Effector memory CD8-positive, alpha-beta T cell (primary cell): ENCODE data around the gene TFPI.

Experiments used
- ATAC-seq: fragments of 150-1000 bp; cut with Tn5 transposase; replicated peaks from 2 replicates; pipeline ENCODE4 v1.10.0; 2021; ENCODE audit warnings: mild to moderate bottlenecking, moderate library complexity
- DNase-seq, 3 experiments: peaks; one replicate each; pipeline ENCODE4 v3.0.0; 2021
- H3K27ac Mint-ChIP-seq, 2 donors: one replicate each; pipeline ENCODE4 v1.8.0; 2022; ENCODE audit warnings: mild to moderate bottlenecking in 2 of 2, mixed read lengths in 2 of 2, moderate library complexity in 2 of 2
- H3K27me3 Mint-ChIP-seq, 2 donors: one replicate each; pipeline ENCODE4 v1.8.0; 2022; ENCODE audit warnings: mixed read lengths in 2 of 2
- H3K36me3 Mint-ChIP-seq: one replicate; pipeline ENCODE4 v1.8.0; 2022; ENCODE audit warnings: mild to moderate bottlenecking, moderate library complexity, mixed read lengths; ENCODE audit not compliant: insufficient read depth
- H3K4me1 Mint-ChIP-seq, 2 donors: one replicate each; pipeline ENCODE4 v1.8.0; 2022; ENCODE audit warnings: low read depth in 2 of 2, mixed read lengths in 2 of 2
- H3K4me3 Mint-ChIP-seq, 2 donors: one replicate each; pipeline ENCODE4 v1.8.0; 2022; ENCODE audit warnings: mild to moderate bottlenecking in 2 of 2, mixed read lengths in 2 of 2, moderate library complexity in 2 of 2
- H3K9me3 Mint-ChIP-seq, 2 donors: one replicate each; pipeline ENCODE4 v1.8.0; 2022; ENCODE audit warnings: mixed read lengths in 2 of 2
- total RNA-seq, 9 experiments: gene quantifications; one replicate each; lab custom pipeline; 2026; lab: John Stamatoyannopoulos, UW

The TFPI gene
- total RNA-seq = 0 to 2.8 (median 0) reads per million in 9 experiments

- H3K36me3 Mint-ChIP-seq = no peaks in the 10 kb centered on the region
- no peaks in the 10 kb centered on the region for H3K4me1 Mint-ChIP-seq
- H3K4me3 Mint-ChIP-seq = no peak within 1 kb of the TSS
- H3K27ac Mint-ChIP-seq = no peak within 1 kb of the TSS
- DNase-seq (no peak), ATAC-seq (no peak)
- H3K27me3 Mint-ChIP-seq = no peaks in the 10 kb centered on the region
- H3K9me3 Mint-ChIP-seq = peaks cover 0 to 4% of the 10 kb centered on the region in 2 donors
These were observed at the start of gene TFPI for GRCh38 chr2:187554011-187554703. Gene TFPI (minus strand): TSS chr2:187554435. CDS start chr2:187503768, 50,667 bp downstream.

- H3K9me3 Mint-ChIP-seq = peaks cover 4 to 6% of the 10 kb centered on the region in 2 donors
- H3K27ac Mint-ChIP-seq = no peak overlapping the region
- ATAC-seq (no peak), DNase-seq (no peak)
- no peaks in the 10 kb centered on the region for H3K36me3 Mint-ChIP-seq
- H3K4me1 Mint-ChIP-seq = no peaks in the 10 kb centered on the region
- no peaks in the 10 kb centered on the region for H3K27me3 Mint-ChIP-seq
- no peak overlapping the region for H3K4me3 Mint-ChIP-seq
These were observed 40.6 kb upstream of the TFPI start for GRCh38 chr2:187594801-187595200.

DNA sequence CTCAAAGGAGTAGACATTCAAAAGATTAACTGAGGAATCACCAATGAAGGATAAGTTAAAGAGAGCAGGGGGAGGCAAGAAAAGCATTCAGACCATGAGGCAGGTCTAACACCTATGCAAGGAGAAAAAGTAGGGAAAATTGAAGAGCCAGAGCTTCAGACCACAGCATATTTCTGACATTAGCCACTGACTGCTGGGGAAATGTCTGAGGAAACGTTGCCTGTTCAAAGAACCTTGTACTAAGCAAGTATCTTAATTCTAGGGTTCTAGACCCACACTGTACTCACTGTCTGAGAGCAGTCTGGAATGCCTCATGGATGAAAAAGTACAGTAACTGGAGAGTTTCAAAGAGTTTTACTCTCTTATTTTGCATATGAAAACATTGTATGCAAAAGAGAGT, 39.5 kb upstream of the TFPI start:
- H3K9me3 Mint-ChIP-seq = peaks cover 4 to 8% of the 10 kb centered on the region in 2 donors
- H3K27me3 Mint-ChIP-seq = no peaks in the 10 kb centered on the region
- H3K36me3 Mint-ChIP-seq = no peaks in the 10 kb centered on the region
- H3K4me3 Mint-ChIP-seq = no peak overlapping the region
- DNase-seq = no peak
- no peak overlapping the region for H3K27ac Mint-ChIP-seq
- no peak for ATAC-seq
- H3K4me1 Mint-ChIP-seq = no peaks in the 10 kb centered on the region

- DNase-seq (no peak), ATAC-seq (no peak)
- Mint-ChIP-seq H3K27me3 (no peaks in the 10 kb centered on the region), H3K4me3 (no peak overlapping the region), H3K36me3 (no peaks in the 10 kb centered on the region), H3K4me1 (no peaks in the 10 kb centered on the region), H3K9me3 (peaks cover 4 to 8% of the 10 kb centered on the region in 2 donors), H3K27ac (no peak overlapping the region)
These were observed 38.9 kb upstream of the TFPI start for GRCh38 chr2:187593098-187593497.

DNA sequence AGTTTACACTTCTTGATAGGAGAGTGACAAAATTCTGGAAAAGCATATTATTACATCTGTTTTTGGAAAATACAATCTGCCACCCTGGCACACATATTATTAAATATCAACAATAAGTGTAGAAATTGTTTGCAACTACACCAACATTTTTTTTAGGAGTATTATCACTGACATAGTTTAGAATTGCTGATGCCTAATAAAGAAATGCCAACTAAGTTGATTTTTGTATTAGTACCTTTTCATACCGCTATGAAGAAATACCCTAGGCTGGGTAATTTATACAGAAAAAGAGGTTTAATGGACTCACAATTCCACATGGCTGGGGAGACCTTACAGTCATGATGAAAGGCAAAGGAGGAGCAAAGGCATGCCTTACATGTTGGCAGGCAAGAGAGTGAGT, 35.9 kb upstream of the TFPI start:
- Mint-ChIP-seq H3K4me1 (no peaks in the 10 kb centered on the region), H3K9me3 (peaks cover 4 to 8% of the 10 kb centered on the region in 2 donors), H3K36me3 (no peaks in the 10 kb centered on the region), H3K27ac (no peak overlapping the region), H3K27me3 (no peaks in the 10 kb centered on the region), H3K4me3 (no peak overlapping the region)
- ATAC-seq = no peak
- DNase-seq = no peak

DNA sequence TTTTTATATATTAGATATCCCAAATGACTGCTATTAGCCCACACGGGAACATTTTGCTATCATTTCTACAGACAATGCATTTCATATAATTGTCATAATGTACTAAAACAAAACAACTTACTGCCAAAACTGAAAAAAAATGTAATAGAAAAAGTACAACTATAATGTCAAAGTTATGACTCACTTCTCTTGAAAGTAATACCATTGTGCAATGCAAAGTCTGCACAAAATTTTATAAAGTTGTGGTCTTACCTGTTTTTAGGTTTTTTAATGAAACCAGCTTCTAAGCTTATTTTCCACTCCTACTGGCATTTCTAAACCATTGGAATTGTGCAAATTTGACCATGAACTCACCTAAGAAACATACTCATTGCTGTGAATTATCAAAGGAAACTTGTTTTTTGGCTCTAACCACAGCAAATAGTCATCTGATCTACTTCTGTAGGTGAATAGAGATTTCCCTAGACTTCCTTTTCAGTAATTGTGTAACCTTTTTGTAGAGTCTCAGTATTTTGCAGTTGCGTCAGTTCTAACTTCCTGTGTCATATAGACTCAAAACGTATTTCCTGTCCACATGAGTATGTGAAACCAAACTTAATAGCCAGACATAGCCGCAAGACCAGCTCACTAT, 31.9 kb upstream of the TFPI start:
- H3K9me3 Mint-ChIP-seq = peaks cover 1 to 8% of the 10 kb centered on the region in 2 donors
- DNase-seq = no peak
- H3K36me3 Mint-ChIP-seq = no peaks in the 10 kb centered on the region
- H3K4me1 Mint-ChIP-seq = no peaks in the 10 kb centered on the region
- H3K27me3 Mint-ChIP-seq = no peaks in the 10 kb centered on the region
- ATAC-seq = no peak
- no peak overlapping the region for H3K4me3 Mint-ChIP-seq
- no peak overlapping the region for H3K27ac Mint-ChIP-seq

GRCh38 chr2:187581125-187581896, 27.1 kb upstream of the TFPI start:
- H3K36me3 Mint-ChIP-seq = no peaks in the 10 kb centered on the region
- H3K4me1 Mint-ChIP-seq = no peaks in the 10 kb centered on the region
- no peaks in the 10 kb centered on the region for H3K27me3 Mint-ChIP-seq
- H3K9me3 Mint-ChIP-seq = no peaks in the 10 kb centered on the region
- H3K27ac Mint-ChIP-seq = no peak overlapping the region
- DNase-seq (no peak), ATAC-seq (no peak)
- H3K4me3 Mint-ChIP-seq = no peak overlapping the region

GRCh38 chr2:187580462-187581124, 26.4 kb upstream of the TFPI start:
- DNase-seq (no peak), ATAC-seq (no peak)
- Mint-ChIP-seq H3K27me3 (no peaks in the 10 kb centered on the region), H3K36me3 (no peaks in the 10 kb centered on the region), H3K4me3 (no peak overlapping the region), H3K27ac (no peak overlapping the region), H3K4me1 (no peaks in the 10 kb centered on the region), H3K9me3 (no peaks in the 10 kb centered on the region)

GRCh38 chr2:187577310-187577709, 23.1 kb upstream of the TFPI start:
- Mint-ChIP-seq H3K27ac (no peak overlapping the region), H3K4me3 (no peak overlapping the region), H3K27me3 (no peaks in the 10 kb centered on the region), H3K9me3 (peaks cover 1 to 4% of the 10 kb centered on the region in 2 donors), H3K36me3 (no peaks in the 10 kb centered on the region), H3K4me1 (no peaks in the 10 kb centered on the region)
- DNase-seq (no peak), ATAC-seq (no peak)

DNA sequence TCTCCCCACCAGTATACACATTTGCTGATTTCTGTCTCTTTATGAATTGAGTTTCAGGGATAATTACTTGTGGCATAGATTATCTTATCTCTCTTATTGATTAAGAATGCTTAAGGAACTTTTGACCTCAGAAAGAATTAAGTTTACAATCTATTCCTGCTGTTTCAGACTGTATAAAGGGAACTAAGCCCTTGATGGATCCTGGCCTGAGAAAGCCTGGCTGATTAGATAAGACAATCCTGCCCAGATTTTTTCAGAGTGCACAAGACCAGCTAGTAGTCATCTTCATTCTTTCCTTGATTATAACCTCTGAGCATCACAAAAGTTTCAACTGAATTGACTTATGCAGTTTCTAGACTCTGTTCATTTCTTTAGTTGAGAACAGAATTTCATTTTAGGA, 22.7 kb upstream of the TFPI start:
- ATAC-seq (no peak), DNase-seq (no peak)
- Mint-ChIP-seq H3K27me3 (no peaks in the 10 kb centered on the region), H3K9me3 (peaks cover 2 to 8% of the 10 kb centered on the region in 2 donors), H3K4me1 (no peaks in the 10 kb centered on the region), H3K27ac (no peak overlapping the region), H3K36me3 (no peaks in the 10 kb centered on the region), H3K4me3 (no peak overlapping the region)

DNA sequence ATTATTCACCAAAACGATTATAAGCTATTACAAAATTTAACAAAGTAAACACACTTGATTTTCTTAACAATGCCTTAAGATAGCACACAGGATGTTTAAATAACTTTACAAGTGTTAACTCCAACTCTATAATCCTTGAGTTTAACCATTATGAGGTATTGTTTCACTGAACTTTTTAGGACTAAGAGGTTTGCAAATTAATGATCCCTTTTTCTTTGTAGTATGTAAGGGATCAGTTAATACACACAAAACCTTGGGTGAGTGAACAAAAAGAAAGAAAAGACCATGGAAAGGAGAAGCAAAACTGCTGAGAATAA, 21.5 kb upstream of the TFPI start:
- Mint-ChIP-seq H3K36me3 (no peaks in the 10 kb centered on the region), H3K27ac (no peak overlapping the region)
- no peak for ATAC-seq

GRCh38 chr2:187574969-187575750, 20.9 kb upstream of the TFPI start:
- no peak overlapping the region for H3K4me3 Mint-ChIP-seq
- ATAC-seq (no peak), DNase-seq (no peak)
- no peaks in the 10 kb centered on the region for H3K4me1 Mint-ChIP-seq
- H3K9me3 Mint-ChIP-seq = peaks cover 3 to 9% of the 10 kb centered on the region in 2 donors
- no peak overlapping the region for H3K27ac Mint-ChIP-seq
- H3K27me3 Mint-ChIP-seq = no peaks in the 10 kb centered on the region
- no peaks in the 10 kb centered on the region for H3K36me3 Mint-ChIP-seq

More for the DNA sequence above, 21.5 kb upstream of the TFPI start:
- Mint-ChIP-seq H3K4me3 (no peak overlapping the region), H3K9me3 (peaks cover 3 to 9% of the 10 kb centered on the region in 2 donors), H3K27me3 (no peaks in the 10 kb centered on the region), H3K4me1 (no peaks in the 10 kb centered on the region)
- no peak for DNase-seq

- Mint-ChIP-seq H3K4me3 (no peak overlapping the region), H3K27me3 (no peaks in the 10 kb centered on the region), H3K9me3 (peaks cover 5 to 9% of the 10 kb centered on the region in 2 donors), H3K4me1 (no peaks in the 10 kb centered on the region), H3K36me3 (no peaks in the 10 kb centered on the region), H3K27ac (no peak overlapping the region)
- DNase-seq = no peak
- no peak for ATAC-seq
These were observed 19.5 kb upstream of the TFPI start for GRCh38 chr2:187573722-187574121.
